ENCODE results near the gene BID. TPM values are rescaled to one million over a fixed set of nuclear protein-coding genes. Genes with fewer than 3 reads are reported as not detected.

The BID gene
- total and polyA plus RNA-seq, 2 of the 4 experiments (the other 2 are of a cell fraction), result 69.5 to 240 TPM

DNA sequence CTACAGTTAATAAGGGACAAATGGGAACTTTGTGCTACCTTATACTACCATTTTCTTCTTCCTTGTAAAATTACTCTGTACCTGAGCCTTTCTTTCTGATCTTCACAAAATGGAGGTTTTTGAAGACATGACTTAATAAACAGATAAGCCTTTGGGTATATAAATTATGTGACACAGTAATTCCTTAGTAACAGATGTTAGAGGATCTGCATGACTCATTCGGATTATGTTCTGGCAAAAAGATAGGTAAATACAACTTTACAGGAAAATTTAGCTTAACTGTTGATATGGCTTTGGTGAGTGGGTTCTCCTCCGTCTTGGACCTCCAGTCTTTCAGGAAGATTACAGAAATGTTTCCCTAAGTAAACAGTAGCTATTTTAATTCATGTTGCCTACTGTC lies 61.8 kb downstream of the BID start:
- DNase-seq, result peak; percentile 77
- intact Hi-C loops (cut with micrococcal nuclease), result loop anchor here (5.0 to 10.0 kb wide), 2 partner anchors 75 to 138 kb away; partner anchors contain the start of gene BCL2L13
- H3K36me3 ChIP-seq (ENCODE audit: control insufficient read depth, insufficient read depth, low read length), result peaks cover 5% of the 10 kb centered on the region; the same call in 1 of the 2 replicates
- H3K4me3 ChIP-seq (ENCODE audit: insufficient read depth, low read depth, low read length), result no peak overlapping the region
- peaks cover 14% of the 10 kb centered on the region for H3K4me1 ChIP-seq (ENCODE audit: control insufficient read depth, insufficient read depth, low read length)
- no peak overlapping the region for H3K27ac ChIP-seq (ENCODE audit: insufficient read depth, low read length)
- H4K91ac ChIP-seq (ENCODE audit: insufficient read depth, low read depth, low read length), result no peak overlapping the region
- H2BK20ac ChIP-seq (ENCODE audit: low read depth, low read length), result no peak overlapping the region
- H3K9ac ChIP-seq (ENCODE audit: low read depth, low read length), result no peak overlapping the region
- H3K79me1 ChIP-seq (ENCODE audit: low read depth in 1 of 2, low read length in 2 of 2), result peaks cover 21 to 54% of the 10 kb centered on the region in 2 experiments
- no peak overlapping the region for H2AFZ ChIP-seq (replicated peaks; ENCODE audit: low read length, poor library complexity)
- H3K4ac ChIP-seq (ENCODE audit: low read depth, low read length), result no peak overlapping the region
- ChIA-PET POLR2A (ENCODE audit: unreplicated experiment) (no interaction called here), CTCF (interaction anchor here (0.7 kb wide), 1 partner anchor 24 kb away, joined by 3 read pairs; no protein-coding TSS in a partner anchor)
- H3K4me2 ChIP-seq (ENCODE audit: low read depth, low read length), result peak overlapping the region; percentile 54; the same call in 1 of the 2 replicates
- H3K23ac ChIP-seq (ENCODE audit: low read depth, low read length), result no peak overlapping the region
- 0 out of 2 replicates have a peak, but pooled peaks cover 4% of the 10 kb centered on the region for H4K20me1 ChIP-seq (ENCODE audit: insufficient read depth, low read length)
- dilution Hi-C loops (cut with HindIII; ENCODE audit: low sequenced_read_pairs, unreplicated experiment), result no loop called here
- H3K14ac ChIP-seq (replicated peaks; ENCODE audit: low read depth, low read length), result no peak overlapping the region
- H2BK15ac ChIP-seq (ENCODE audit: low read depth, low read length), result no peak overlapping the region
- ATAC-seq (ENCODE audit: low read depth), result peak; percentile 42
- TF ChIP-seq SMC3 (IDR thresholded peaks at IDR 0.05; ENCODE audit: low read depth, low read length) (no peak), MAZ (IDR thresholded peaks at IDR 0.05; ENCODE audit: borderline replicate concordance, low read depth, low read length) (no peak), FOS (IDR thresholded peaks at IDR 0.05; ENCODE audit: low read depth, low read length) (peak; percentile 72)
- no peaks in the 10 kb centered on the region for H3K9me3 ChIP-seq (ENCODE audit: control insufficient read depth, insufficient read depth, low read length)
- no peak overlapping the region for H2AK9ac ChIP-seq (replicated peaks; ENCODE audit: low read depth, low read length, poor library complexity)
- no peak overlapping the region; a peak in 1 of 4 replicates for H4K8ac ChIP-seq (ENCODE audit: low read depth in 2 of 2, low read length in 2 of 2)
- H2BK120ac ChIP-seq (ENCODE audit: low read depth, low read length), result no peak overlapping the region
- peaks cover 5% of the 10 kb centered on the region; the same call in 1 of the 2 replicates for H3K9me1 ChIP-seq (ENCODE audit: insufficient read depth, low read length)
- no peak overlapping the region for H2AK5ac ChIP-seq (ENCODE audit: low read depth, low read length)
- H3K18ac ChIP-seq (ENCODE audit: low read depth, low read length), result no peak overlapping the region
- H4K5ac ChIP-seq (ENCODE audit: low read depth, low read length), result no peak overlapping the region
- H3K27me3 ChIP-seq (ENCODE audit: control insufficient read depth, insufficient read depth, low read length), result no peaks in the 10 kb centered on the region
- H2BK5ac ChIP-seq (ENCODE audit: low read depth, low read length, poor library complexity, severe bottlenecking), result peak overlapping the region; percentile 46
- H3K56ac ChIP-seq (ENCODE audit: extremely low read depth, insufficient read depth, low read length), result no peak overlapping the region
- BruUV-seq (replicated peaks), result no TSS peak
- no CpG with 5 or more reads among the region's 2 CpGs for WGBS, 2 experiments (ENCODE audit: extremely low coverage in 2 of 2, insufficient read length in 1 of 2)
- in situ Hi-C loops (cut with MboI; ENCODE audit: low sequenced_read_pairs), result no loop called here
